ENCODE measurements around the gene METTL3. TPM values are rescaled to one million over a fixed set of nuclear protein-coding genes. Genes with fewer than 3 reads are reported as not detected.

The METTL3 gene
- 110 TPM for total RNA-seq

GRCh38 chr14:21510735-21511657, at the start of gene METTL3:
Gene METTL3, minus strand, starts transcription at chr14:21511340. Its CDS starts 117 bp downstream, at chr14:21511223.

GRCh38 chr14:21525962-21526671, 15.0 kb upstream of the METTL3 start, which contains the start of gene SALL2:
Gene SALL2, minus strand, starts transcription at chr14:21526346. Its CDS starts 219 bp downstream, at chr14:21526127.

GRCh38 chr14:21476925-21477681, 34.0 kb downstream of the METTL3 start, which contains the start of the genes RAB2B and TOX4:
Gene RAB2B, minus strand, starts transcription at chr14:21476959. Its CDS starts 87 bp downstream, at chr14:21476872.
Gene TOX4, plus strand, starts transcription at chr14:21477195. Its CDS starts 84 bp downstream, at chr14:21477279.

GRCh38 chr14:21455912-21456667, 55.0 kb downstream of the METTL3 start, which contains the start of gene CHD8:
Gene CHD8, minus strand, starts transcription at chr14:21456123. Its CDS starts 24,480 bp downstream, at chr14:21431643.

Other genes with a start within 250 kb of the METTL3 start
- gene HNRNPC, start 241.9 kb downstream of the METTL3 start, total RNA-seq = 531 TPM
- 0.94 TPM for gene RPGRIP1, start 231.3 kb downstream of the METTL3 start, total RNA-seq
- 102 TPM for gene SUPT16H, start 127.3 kb downstream of the METTL3 start, total RNA-seq
- 125 TPM for gene CHD8, start 55.2 kb downstream of the METTL3 start, total RNA-seq
- gene RAB2B, start 34.4 kb downstream of the METTL3 start, total RNA-seq = 47.6 TPM
- 38.2 TPM for gene TOX4, start 34.1 kb downstream of the METTL3 start, total RNA-seq
- 14.4 TPM for gene SALL2, start 15.0 kb upstream of the METTL3 start, total RNA-seq
- not detected for gene OR10G3, start 68.7 kb upstream of the METTL3 start, total RNA-seq
- not detected for gene OR10G2, start 123.6 kb upstream of the METTL3 start, total RNA-seq
- gene OR4E2, start 142.5 kb upstream of the METTL3 start, total RNA-seq = not detected
- gene OR4E1, start 162.5 kb upstream of the METTL3 start, total RNA-seq = not detected

All from parietal lobe (tissue), 1 donor.